SK-N-SH (cell line): ENCODE measurements around the gene GPR55. TPM values are rescaled to one million over a fixed set of nuclear protein-coding genes. Genes with fewer than 3 reads are reported as not detected.
A peak's percentile ranks its signal among the peaks of the same experiment; 100 is the strongest.

ENCODE experiments used
- CTCF ChIA-PET: fragments of 300-600, 350-600 bp; formaldehyde crosslinking; extraction: SDS; loops from one replicate; lab custom pipeline; 2021; lab: Yijun Ruan, JAX
- POLR2A ChIA-PET: fragments of 350-600 bp; sonication (Branson Sonifier 250); formaldehyde crosslinking; extraction: SDS; loops from one replicate; lab custom pipeline; 2020; ENCODE audit warnings: antibody characterized with exemption, inconsistent platforms; lab: Yijun Ruan, JAX
- DNase-seq: peaks from one replicate; pipeline ENCODE4 v3.0.0; 2012
- H2AFZ ChIP-seq: fragments of 200-600 bp; sonication (generic); 2 replicates; pipeline ENCODE4 v1.8.1; 2016; ENCODE audit warnings: antibody characterized with exemption, mild to moderate bottlenecking, low read depth
- H3F3A ChIP-seq: fragments of 200-600 bp; sonication (generic); replicated peaks from 2 replicates; pipeline ENCODE3; 2016; ENCODE audit warnings: antibody characterized with exemption, mild to moderate bottlenecking; ENCODE audit not compliant: insufficient read depth
- H3K27ac ChIP-seq, 2 experiments: fragments of 200-500 bp in 1 of 2; fragments of 200-600 bp in 1 of 2; sonication (Bioruptor generic) in 1 of 2; sonication (generic), shearing (Covaris generic) in 1 of 2; 2 replicates each; pipeline versions ENCODE4 v1.5.1 to v1.6.1; 2014 to 2016; ENCODE audit warnings: low read depth in 2 of 2, inconsistent platforms in 1 of 2, low read length in 1 of 2, mild to moderate bottlenecking in 1 of 2, mixed read lengths in 1 of 2
- H3K27me3 ChIP-seq: fragments of 200-600 bp; sonication (generic), shearing (Covaris generic); 2 replicates; pipeline ENCODE4 v1.6.1; 2016; ENCODE audit warnings: mixed run types; ENCODE audit not compliant: insufficient read depth
- H3K36me3 ChIP-seq, 2 experiments: fragments of 200-500 bp in 1 of 2; fragments of 200-600 bp in 1 of 2; sonication (Bioruptor generic) in 1 of 2; sonication (generic) in 1 of 2; replicated peaks in 1 of 2; 2 replicates each; pipeline versions ENCODE3 to v1.5.1; 2014 to 2016; ENCODE audit warnings: low read length in 1 of 2, mild to moderate bottlenecking in 1 of 2; ENCODE audit not compliant: insufficient read depth in 2 of 2, control insufficient read depth in 1 of 2
- H3K4me1 ChIP-seq, 2 experiments: fragments of 200-500 bp in 1 of 2; fragments of 200-600 bp in 1 of 2; sonication (Bioruptor generic) in 1 of 2; sonication (generic), shearing (Covaris generic) in 1 of 2; 2 replicates each; pipeline versions ENCODE4 v1.5.1 to v1.6.1; 2014 to 2016; ENCODE audit warnings: low read depth in 1 of 2, low read length in 1 of 2, mixed run types in 1 of 2; ENCODE audit not compliant: insufficient read depth in 2 of 2, control insufficient read depth in 1 of 2
- H3K4me2 ChIP-seq: fragments of 200-600 bp; sonication (generic), shearing (Covaris generic); 2 replicates; pipeline ENCODE4 v1.6.1; 2017; ENCODE audit warnings: mixed run types
- H3K4me3 ChIP-seq, 2 experiments: fragments of 200-500 bp in 1 of 2; fragments of 200-600 bp in 1 of 2; sonication (Bioruptor generic) in 1 of 2; sonication (generic), shearing (Covaris generic) in 1 of 2; 2 replicates each; pipeline versions ENCODE4 v1.5.1 to v1.8.1; 2014 to 2016; ENCODE audit warnings: low read depth in 2 of 2, inconsistent platforms in 1 of 2, low read length in 1 of 2, mild to moderate bottlenecking in 1 of 2, mixed read lengths in 1 of 2, moderate library complexity in 1 of 2
- H3K79me2 ChIP-seq: fragments of 200-600 bp; sonication (generic); 2 replicates; pipeline ENCODE4 v1.8.1; 2017; ENCODE audit warnings: mild to moderate bottlenecking; ENCODE audit not compliant: insufficient read depth
- H3K9ac ChIP-seq: fragments of 200-600 bp; sonication (generic); 2 replicates; pipeline ENCODE4 v1.6.1; 2017; ENCODE audit warnings: mixed run types
- H3K9me2 ChIP-seq: fragments of 200-600 bp; sonication (generic); 2 replicates; pipeline ENCODE4 v1.6.1; 2017; ENCODE audit warnings: mixed run types
- H3K9me3 ChIP-seq: fragments of 200-600 bp; sonication (generic); 2 replicates; pipeline ENCODE4 v1.6.1; 2017; ENCODE audit warnings: mixed run types, mild to moderate bottlenecking, moderate library complexity
- H4K20me1 ChIP-seq: fragments of 200-600 bp; sonication (generic); 2 replicates; pipeline ENCODE4 v1.6.1; 2017; ENCODE audit warnings: mild to moderate bottlenecking, mixed run types; ENCODE audit not compliant: insufficient read depth
- EZH2phosphoT487 ChIP-seq: fragments of 200-600 bp; sonication (generic); IDR thresholded peaks from 2 replicates; pipeline ENCODE4 v1.6.1; 2017; ENCODE audit warnings: low read depth, mixed run types, mild to moderate bottlenecking, antibody characterized with exemption, moderate library complexity, borderline replicate concordance
- FOSL2 ChIP-seq: IDR thresholded peaks from 2 replicates; pipeline ENCODE4 v1.4.0; 2012; ENCODE audit warnings: low read depth, mild to moderate bottlenecking, moderate library complexity, borderline replicate concordance
- FOXJ3 ChIP-seq: sonication (generic); formaldehyde crosslinking; IDR thresholded peaks from 2 replicates; pipeline ENCODE4 v1.5.1; 2020; ENCODE audit warnings: mild to moderate bottlenecking, missing genetic modification reagents
- FOXM1 ChIP-seq: IDR thresholded peaks from 2 replicates; pipeline ENCODE4 v1.4.0; 2012; ENCODE audit warnings: low read depth, mild to moderate bottlenecking
- GABPA ChIP-seq: IDR thresholded peaks from 2 replicates; pipeline ENCODE4 v1.4.0; 2012; ENCODE audit warnings: low read depth, mild to moderate bottlenecking
- GATA2 ChIP-seq: sonication (generic); formaldehyde crosslinking; IDR thresholded peaks from 2 replicates; pipeline ENCODE4 v1.5.0; 2020; ENCODE audit warnings: mild to moderate bottlenecking, missing genetic modification reagents
- JUND ChIP-seq: IDR thresholded peaks from 2 replicates; pipeline ENCODE4 v1.4.0; 2012
- MAX ChIP-seq: IDR thresholded peaks from 2 replicates; pipeline ENCODE4 v1.4.0; 2012; ENCODE audit warnings: low read depth
- MXI1 ChIP-seq: IDR thresholded peaks from 2 replicates; pipeline ENCODE4 v1.6.1; 2012; ENCODE audit warnings: mild to moderate bottlenecking, low read depth, low read length, improper control_type of control experiment
- NFIC ChIP-seq: IDR thresholded peaks from 2 replicates; pipeline ENCODE4 v1.4.0; 2012; ENCODE audit warnings: borderline replicate concordance
- RCOR1 ChIP-seq: fragments of 150-350 bp; IDR thresholded peaks from 2 replicates; pipeline ENCODE4 v1.6.1; 2017; ENCODE audit warnings: antibody characterized with exemption, low read length
- RFX5 ChIP-seq: IDR thresholded peaks from 2 replicates; pipeline ENCODE4 v1.6.1; 2012; ENCODE audit warnings: mild to moderate bottlenecking, improper control_type of control experiment, low read length
- RXRA ChIP-seq: IDR thresholded peaks from 2 replicates; pipeline ENCODE4 v1.4.0; 2012; ENCODE audit warnings: low read depth, mild to moderate bottlenecking, borderline replicate concordance
- SIN3A ChIP-seq: IDR thresholded peaks from 2 replicates; pipeline ENCODE4 v1.6.1; 2012; ENCODE audit warnings: low read depth, mild to moderate bottlenecking, low read length, moderate library complexity, borderline replicate concordance
- SMC3 ChIP-seq: IDR thresholded peaks from 2 replicates; pipeline ENCODE4 v1.6.1; 2012; ENCODE audit warnings: low read depth, low read length, improper control_type of control experiment
- TEAD4 ChIP-seq: IDR thresholded peaks from 2 replicates; pipeline ENCODE4 v1.4.0; 2012; ENCODE audit warnings: mild to moderate bottlenecking, borderline replicate concordance; ENCODE audit not compliant: insufficient read depth
- USF1 ChIP-seq: IDR thresholded peaks from 2 replicates; pipeline ENCODE4 v1.4.0; 2012; ENCODE audit warnings: low read depth, borderline replicate concordance
- YY1 ChIP-seq: IDR thresholded peaks from 2 replicates; pipeline ENCODE4 v1.4.0; 2012; ENCODE audit warnings: low read depth, mild to moderate bottlenecking
- WGBS: methylation state at CpG from one replicate; pipeline ENCODE4 v1.1.6; 2017; ENCODE audit warnings: low lambda C conversion rate; 5-methylcytosine and 5-hydroxymethylcytosine counted together
- polyA plus RNA-seq, 3 experiments: library from polyadenylated mRNA; depleted of rRNA; stranded (reverse); fragments of >200 nt; gene quantifications; 2 replicates each; pipeline ENCODE4 v1.2.3, GENCODE V29; 2012

GPR55 gene
- polyA plus RNA-seq, 1 of the 3 experiments (the other 2 are of a cell fraction), result not detected

GRCh38 chr2:230869914-230870543 lies 55.0 kb downstream of the GPR55 start:
- Histone ChIP-seq H3K9me3 (no peaks in the 10 kb centered on the region), H3K36me3 (peaks cover 0 to 6% of the 10 kb centered on the region in 2 experiments), H3K4me2 (no peak overlapping the region; the same call in 1 of the 2 replicates), H3F3A (peaks cover 9% of the 10 kb centered on the region), H3K4me1 (peaks cover 40 to 77% of the 10 kb centered on the region in 2 experiments), H3K9ac (no peak overlapping the region), H4K20me1 (peaks cover 35% of the 10 kb centered on the region; the same call in 1 of the 2 replicates), H3K9me2 (no peaks in the 10 kb centered on the region), H3K27me3 (no peaks in the 10 kb centered on the region), H3K79me2 (no peaks in the 10 kb centered on the region), H3K4me3 (no peak overlapping the region; a peak in 1 of 4 replicates), H3K27ac (peak overlapping the region in 1 of 2 experiments; percentile 99; a peak in 2 of 4 replicates), H2AFZ (no peak overlapping the region)
- no peak for TF ChIP-seq FOXM1
- TF ChIP-seq RXRA, result no peak
- no peak for TF ChIP-seq TEAD4
- no peak for TF ChIP-seq GATA2
- TF ChIP-seq RCOR1, result no peak; the same call in 1 of the 2 replicates
- no peak for TF ChIP-seq MAX
- no peak for TF ChIP-seq MXI1
- TF ChIP-seq RFX5, result no peak
- TF ChIP-seq NFIC, result no peak
- no peak for TF ChIP-seq JUND
- no peak for TF ChIP-seq USF1
- no peak for TF ChIP-seq FOXJ3
- no peak for TF ChIP-seq FOSL2
- TF ChIP-seq SMC3, result no peak
- no peak for TF ChIP-seq GABPA
- TF ChIP-seq YY1, result no peak
- no peak for TF ChIP-seq SIN3A
- no peak for TF ChIP-seq EZH2phosphoT487
- ChIA-PET CTCF (interaction anchor here (0.8 to 7.9 kb wide), 10 partner anchors 9 to 117 kb away, joined by 3 to 58 read pairs (median 5); no protein-coding TSS in a partner anchor), POLR2A (interaction anchor here (0.6 to 1.4 kb wide), 2 partner anchors 16 to 117 kb away, joined by 3 to 4 read pairs; no protein-coding TSS in a partner anchor)
- WGBS, result 83% methylated on average over 9 of the region's 11 CpGs
- DNase-seq, result no peak
